Mesothelial cell of epicardium (in vitro differentiated cells): ENCODE results near the gene ADD2. TPM values are rescaled to one million over a fixed set of nuclear protein-coding genes. Genes with fewer than 3 reads are reported as not detected.

Source experiments
- DNase-seq, 2 experiments: peaks; one replicate each; pipeline ENCODE4 v3.0.0; 2021; ENCODE audit warnings: low spot score in 2 of 2; ENCODE audit not compliant: unreplicated experiment in 2 of 2
- H3K27ac Mint-ChIP-seq: 2 replicates; pipeline ENCODE4 v1.8.0; 2021; ENCODE audit warnings: mixed read lengths
- H3K27me3 Mint-ChIP-seq: 2 replicates; pipeline ENCODE4 v1.8.0; 2021; ENCODE audit warnings: low read depth, mixed read lengths
- H3K36me3 Mint-ChIP-seq: 2 replicates; pipeline ENCODE4 v1.8.0; 2021; ENCODE audit warnings: mixed read lengths
- H3K4me1 Mint-ChIP-seq: 2 replicates; pipeline ENCODE4 v1.8.0; 2021; ENCODE audit warnings: mixed read lengths
- H3K4me3 Mint-ChIP-seq: 2 replicates; pipeline ENCODE4 v1.8.0; 2021; ENCODE audit warnings: mild to moderate bottlenecking, moderate library complexity, mixed read lengths
- H3K9me3 Mint-ChIP-seq: 2 replicates; pipeline ENCODE4 v1.8.0; 2021; ENCODE audit warnings: mixed read lengths
- CTCF ChIP-seq: fragments of 200-600 bp; sonication (generic); IDR thresholded peaks from one replicate; pipeline ENCODE4 v1.5.0; 2021; ENCODE audit warnings: antibody characterized with exemption; ENCODE audit not compliant: unreplicated experiment
- total RNA-seq: library from RNA; stranded (reverse); gene quantifications from 3 replicates; pipeline ENCODE4 v1.2.1, GENCODE V29; 2021

The ADD2 gene
- total RNA-seq, 1 donor from 2014 or later = 1.3 TPM

- Mint-ChIP-seq H3K27ac (no peak overlapping the region), H3K9me3 (no peaks in the 10 kb centered on the region), H3K36me3 (no peaks in the 10 kb centered on the region), H3K27me3 (peaks cover 3% of the 10 kb centered on the region), H3K4me1 (peaks cover 4% of the 10 kb centered on the region), H3K4me3 (no peak overlapping the region)
- peak in 1 of 2 experiments; percentile 31 for DNase-seq
- TF ChIP-seq CTCF = no peak
Measured at GRCh38 chr2:70712916-70713315, 55.1 kb downstream of the ADD2 start.

- Mint-ChIP-seq H3K4me3 (no peak overlapping the region), H3K4me1 (peaks cover 4% of the 10 kb centered on the region), H3K27me3 (no peaks in the 10 kb centered on the region), H3K36me3 (no peaks in the 10 kb centered on the region), H3K9me3 (no peaks in the 10 kb centered on the region), H3K27ac (no peak overlapping the region)
- DNase-seq = no peak
- TF ChIP-seq CTCF = no peak
Measured at GRCh38 chr2:70711191-70711590, 56.8 kb downstream of the ADD2 start.

- Mint-ChIP-seq H3K27ac (no peak overlapping the region), H3K36me3 (no peaks in the 10 kb centered on the region), H3K9me3 (no peaks in the 10 kb centered on the region), H3K4me1 (peaks cover 4% of the 10 kb centered on the region), H3K27me3 (no peaks in the 10 kb centered on the region), H3K4me3 (no peak overlapping the region)
- TF ChIP-seq CTCF = no peak
- DNase-seq = no peak
Measured at GRCh38 chr2:70710038-70710690, 57.8 kb downstream of the ADD2 start.

GRCh38 chr2:70709275-70710037 lies 58.5 kb downstream of the ADD2 start:
- Mint-ChIP-seq H3K4me3 (no peak overlapping the region), H3K36me3 (no peaks in the 10 kb centered on the region)

GRCh38 chr2:70708376-70709199 lies 59.4 kb downstream of the ADD2 start:
- Mint-ChIP-seq H3K27ac (no peak overlapping the region), H3K36me3 (no peaks in the 10 kb centered on the region), H3K27me3 (no peaks in the 10 kb centered on the region), H3K4me3 (no peak overlapping the region), H3K4me1 (peaks cover 6% of the 10 kb centered on the region), H3K9me3 (no peaks in the 10 kb centered on the region)
- no peak for TF ChIP-seq CTCF
- DNase-seq = no peak

More at GRCh38 chr2:70709275-70710037, 58.5 kb downstream of the ADD2 start:
- peaks cover 4% of the 10 kb centered on the region for H3K4me1 Mint-ChIP-seq
- H3K9me3 Mint-ChIP-seq = no peaks in the 10 kb centered on the region
- no peak for TF ChIP-seq CTCF
- DNase-seq = no peak
- H3K27ac Mint-ChIP-seq = no peak overlapping the region
- H3K27me3 Mint-ChIP-seq = no peaks in the 10 kb centered on the region
